ENCODE results near the gene KLK1. TPM values are rescaled to one million over a fixed set of nuclear protein-coding genes. Genes with fewer than 3 reads are reported as not detected.
"Not testable (repeated sequence)": the region's sequence is repeated elsewhere in the genome, so short reads cannot be mapped to it uniquely, and the experiment has no call there.

Gene KLK1
- total and polyA plus RNA-seq, 2 donors: 0.39 TPM; not detected in 1

- H3K4me3 ChIP-seq (ENCODE audit: low read depth, low read length): no peak overlapping the region
- 91% methylated on average over 3 of the region's 3 CpGs for WGBS
- no peak overlapping the region for H3K27ac ChIP-seq (ENCODE audit: low read depth)
- no peaks in the 10 kb centered on the region for H3K4me1 ChIP-seq (ENCODE audit: insufficient read depth)
- no peaks in the 10 kb centered on the region for H3K36me3 ChIP-seq (ENCODE audit: insufficient read depth)
- no peak for DNase-seq (ENCODE audit: extremely low spot score)
Measured at GRCh38 chr19:50784710-50785109, 38.9 kb downstream of the KLK1 start.

GRCh38 chr19:50783848-50784152, 39.8 kb downstream of the KLK1 start:
- H3K4me1 ChIP-seq (ENCODE audit: insufficient read depth); H3K36me3 ChIP-seq (ENCODE audit: insufficient read depth); H3K27ac ChIP-seq (ENCODE audit: low read depth); H3K4me3 ChIP-seq (ENCODE audit: low read depth, low read length); DNase-seq (ENCODE audit: extremely low spot score): not testable (repeated sequence)
- 31% methylated on average over 8 of the region's 8 CpGs for WGBS

- Histone ChIP-seq H3K4me3 (ENCODE audit: low read depth, low read length) (no peak overlapping the region), H3K27ac (ENCODE audit: low read depth) (no peak overlapping the region), H3K36me3 (ENCODE audit: insufficient read depth) (no peaks in the 10 kb centered on the region), H3K4me1 (ENCODE audit: insufficient read depth) (no peaks in the 10 kb centered on the region)
- no peak for DNase-seq (ENCODE audit: extremely low spot score)
- WGBS: 56% methylated on average over 16 of the region's 16 CpGs
Measured at GRCh38 chr19:50780753-50781435, 42.7 kb downstream of the KLK1 start.

- no peak overlapping the region for H3K4me3 ChIP-seq (ENCODE audit: low read depth, low read length)
- DNase-seq (ENCODE audit: extremely low spot score): no peak
- WGBS: 34% methylated on average over 25 of the region's 25 CpGs
- H3K27ac ChIP-seq (ENCODE audit: low read depth): no peak overlapping the region
- no peaks in the 10 kb centered on the region for H3K36me3 ChIP-seq (ENCODE audit: insufficient read depth)
- H3K4me1 ChIP-seq (ENCODE audit: insufficient read depth): no peaks in the 10 kb centered on the region
Measured at GRCh38 chr19:50779504-50780457, 43.8 kb downstream of the KLK1 start.

- Histone ChIP-seq H3K36me3 (ENCODE audit: insufficient read depth) (no peaks in the 10 kb centered on the region), H3K4me3 (ENCODE audit: low read depth, low read length) (no peak overlapping the region), H3K27ac (ENCODE audit: low read depth) (no peak overlapping the region), H3K4me1 (ENCODE audit: insufficient read depth) (no peaks in the 10 kb centered on the region)
- WGBS: 57% methylated on average over 7 of the region's 7 CpGs
- no peak for DNase-seq (ENCODE audit: extremely low spot score)
Measured at GRCh38 chr19:50778906-50779430, 44.6 kb downstream of the KLK1 start.

- Histone ChIP-seq H3K36me3 (ENCODE audit: insufficient read depth) (no peaks in the 10 kb centered on the region), H3K27ac (ENCODE audit: low read depth) (no peak overlapping the region), H3K4me1 (ENCODE audit: insufficient read depth) (no peaks in the 10 kb centered on the region), H3K4me3 (ENCODE audit: low read depth, low read length) (no peak overlapping the region)
- 1% methylated on average over 30 of the region's 30 CpGs for WGBS
- DNase-seq (ENCODE audit: extremely low spot score): no peak
Measured at GRCh38 chr19:50777830-50778303, 45.7 kb downstream of the KLK1 start.

- no peak overlapping the region for H3K4me3 ChIP-seq (ENCODE audit: low read depth, low read length)
- H3K4me1 ChIP-seq (ENCODE audit: insufficient read depth): no peaks in the 10 kb centered on the region
- no peak for DNase-seq (ENCODE audit: extremely low spot score)
- no peaks in the 10 kb centered on the region for H3K36me3 ChIP-seq (ENCODE audit: insufficient read depth)
- WGBS: 44% methylated on average over 4 of the region's 4 CpGs
- no peak overlapping the region for H3K27ac ChIP-seq (ENCODE audit: low read depth)
Measured at GRCh38 chr19:50777261-50777660, 46.3 kb downstream of the KLK1 start.

GRCh38 chr19:50776131-50776530, 47.5 kb downstream of the KLK1 start:
- Histone ChIP-seq H3K4me1 (ENCODE audit: insufficient read depth) (no peaks in the 10 kb centered on the region), H3K36me3 (ENCODE audit: insufficient read depth) (no peaks in the 10 kb centered on the region), H3K27ac (ENCODE audit: low read depth) (no peak overlapping the region), H3K4me3 (ENCODE audit: low read depth, low read length) (no peak overlapping the region)
- WGBS: 85% methylated on average over 5 of the region's 5 CpGs
- DNase-seq (ENCODE audit: extremely low spot score): no peak

GRCh38 chr19:50773454-50773853, 50.1 kb downstream of the KLK1 start:
- DNase-seq (ENCODE audit: extremely low spot score); H3K36me3 ChIP-seq (ENCODE audit: insufficient read depth); H3K4me3 ChIP-seq (ENCODE audit: low read depth, low read length); H3K4me1 ChIP-seq (ENCODE audit: insufficient read depth); H3K27ac ChIP-seq (ENCODE audit: low read depth): not testable (repeated sequence)
- WGBS: 49% methylated on average over 7 of the region's 7 CpGs

GRCh38 chr19:50772912-50773311, 50.7 kb downstream of the KLK1 start:
- not testable (repeated sequence) for H3K4me1 ChIP-seq (ENCODE audit: insufficient read depth); H3K36me3 ChIP-seq (ENCODE audit: insufficient read depth); H3K4me3 ChIP-seq (ENCODE audit: low read depth, low read length); DNase-seq (ENCODE audit: extremely low spot score); H3K27ac ChIP-seq (ENCODE audit: low read depth)
- WGBS: 84% methylated on average over 3 of the region's 3 CpGs

GRCh38 chr19:50772476-50772875, 51.1 kb downstream of the KLK1 start:
- WGBS: 60% methylated on average over 2 of the region's 2 CpGs
- no peak for DNase-seq (ENCODE audit: extremely low spot score)
- no peaks in the 10 kb centered on the region for H3K36me3 ChIP-seq (ENCODE audit: insufficient read depth)

GRCh38 chr19:50770888-50771287, 52.7 kb downstream of the KLK1 start:
- 87% methylated on average over 13 of the region's 13 CpGs for WGBS

More at GRCh38 chr19:50772476-50772875, 51.1 kb downstream of the KLK1 start:
- no peak overlapping the region for H3K27ac ChIP-seq (ENCODE audit: low read depth)
- H3K4me3 ChIP-seq (ENCODE audit: low read depth, low read length): no peak overlapping the region
- H3K4me1 ChIP-seq (ENCODE audit: insufficient read depth): no peaks in the 10 kb centered on the region

GRCh38 chr19:50770164-50770563, 53.4 kb downstream of the KLK1 start, which contains the start of gene GPR32:
Gene GPR32 (plus strand): TSS chr19:50770464. CDS start chr19:50770601, 137 bp downstream.
- 80% methylated on average over 2 of the region's 2 CpGs for WGBS
- not testable (repeated sequence) for H3K4me3 ChIP-seq (ENCODE audit: low read depth, low read length); H3K4me1 ChIP-seq (ENCODE audit: insufficient read depth); H3K36me3 ChIP-seq (ENCODE audit: insufficient read depth); DNase-seq (ENCODE audit: extremely low spot score); H3K27ac ChIP-seq (ENCODE audit: low read depth)

More at GRCh38 chr19:50770888-50771287, 52.7 kb downstream of the KLK1 start:
- Histone ChIP-seq H3K36me3 (ENCODE audit: insufficient read depth) (no peaks in the 10 kb centered on the region), H3K27ac (ENCODE audit: low read depth) (no peak overlapping the region), H3K4me3 (ENCODE audit: low read depth, low read length) (no peak overlapping the region), H3K4me1 (ENCODE audit: insufficient read depth) (no peaks in the 10 kb centered on the region)
- no peak for DNase-seq (ENCODE audit: extremely low spot score)
